Renal pelvis (tissue), 4 donors: ENCODE results near the gene BNIP3. TPM values are rescaled to one million over a fixed set of nuclear protein-coding genes. Genes with fewer than 3 reads are reported as not detected.
A peak's percentile ranks its signal among the peaks of the same experiment; 100 is the strongest.

Experiments used
- DNase-seq: peaks from one replicate; pipeline ENCODE4 v3.0.0-alpha.2; 2013
- polyA plus RNA-seq, 3 donors: library from polyadenylated mRNA; unstranded; fragments of 120-200 nt; gene quantifications; one replicate each; pipeline ENCODE4 v1.2.1, GENCODE V29; 2013; ENCODE audit not compliant: insufficient read length in 3 of 3

BNIP3 gene
- polyA plus RNA-seq, 3 donors = 81.7 to 92.5 (median 87.9) TPM

DNA sequence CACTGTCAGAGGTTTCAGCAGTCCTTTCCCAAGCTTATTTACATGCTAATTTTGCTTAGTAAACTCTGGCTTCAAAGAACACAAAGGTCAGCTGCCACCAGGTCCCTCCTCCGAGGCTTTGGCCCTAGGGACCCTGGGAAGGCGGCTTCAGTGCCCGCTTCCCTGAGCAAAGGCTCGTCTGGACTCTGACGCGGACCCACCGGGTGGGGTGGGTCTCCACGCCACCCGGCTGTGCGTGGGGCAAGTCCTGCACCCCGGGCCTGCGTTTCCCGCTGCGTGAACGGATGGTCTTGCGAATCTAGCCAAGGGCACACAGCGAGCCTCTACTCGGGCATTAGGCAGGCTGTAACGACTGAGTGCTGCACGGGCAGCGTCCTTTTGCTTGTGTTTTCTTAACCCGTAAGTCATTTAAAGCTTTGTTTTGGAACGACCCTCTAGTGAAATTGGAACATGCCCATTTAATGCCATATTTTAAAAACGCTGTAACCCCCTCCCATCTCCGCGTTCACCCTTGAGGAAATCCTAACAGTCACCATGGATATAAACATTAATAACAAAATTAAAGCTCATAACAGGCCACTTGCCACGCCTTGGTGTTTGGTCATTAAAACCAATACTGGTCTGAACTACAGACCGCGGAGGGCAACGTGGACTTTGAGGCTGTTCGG is 828 bp downstream of the BNIP3 start:
- DNase-seq = no peak

DNA sequence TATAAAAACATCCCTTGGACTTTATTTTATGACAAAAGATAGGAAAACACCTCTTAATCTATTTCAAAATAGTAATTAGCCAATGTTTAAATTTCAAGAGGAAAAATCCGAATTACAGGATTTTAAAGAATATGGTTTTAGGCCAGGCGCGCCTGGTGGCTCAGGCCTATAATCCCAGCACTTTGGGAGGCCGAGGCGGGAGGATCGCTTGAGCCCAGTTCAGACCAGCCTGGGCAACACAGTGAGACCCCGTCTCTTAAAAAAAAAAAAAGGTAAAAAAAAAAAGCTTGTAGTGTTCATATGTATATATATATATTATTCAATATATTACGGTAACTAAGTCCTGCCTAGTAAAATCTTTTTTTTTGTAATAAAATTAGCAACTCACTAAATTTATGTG is 1.4 kb downstream of the BNIP3 start:
- DNase-seq = no peak

DNA sequence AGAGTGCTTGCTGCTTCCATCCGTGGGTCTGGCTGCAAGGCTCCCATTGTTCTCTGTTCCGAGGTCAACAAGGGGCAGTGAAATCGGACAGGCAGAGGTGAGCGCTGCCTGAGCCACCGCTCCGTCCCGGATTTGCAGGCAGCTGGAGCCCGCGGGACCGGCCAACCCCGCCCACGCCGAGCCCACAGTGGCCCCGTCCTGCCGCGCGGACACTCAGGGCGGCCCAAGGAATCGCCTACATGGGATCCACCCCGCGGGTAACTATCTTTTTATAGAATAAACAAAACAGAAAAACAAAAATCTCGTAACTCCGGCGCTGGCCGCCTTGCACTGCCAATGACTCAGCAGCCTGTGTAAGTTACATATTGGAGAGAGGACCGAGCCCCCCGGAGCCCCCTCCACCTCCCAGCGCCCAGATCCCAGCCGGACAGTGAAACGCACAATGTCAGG is 1.9 kb downstream of the BNIP3 start:
- no peak for DNase-seq

DNA sequence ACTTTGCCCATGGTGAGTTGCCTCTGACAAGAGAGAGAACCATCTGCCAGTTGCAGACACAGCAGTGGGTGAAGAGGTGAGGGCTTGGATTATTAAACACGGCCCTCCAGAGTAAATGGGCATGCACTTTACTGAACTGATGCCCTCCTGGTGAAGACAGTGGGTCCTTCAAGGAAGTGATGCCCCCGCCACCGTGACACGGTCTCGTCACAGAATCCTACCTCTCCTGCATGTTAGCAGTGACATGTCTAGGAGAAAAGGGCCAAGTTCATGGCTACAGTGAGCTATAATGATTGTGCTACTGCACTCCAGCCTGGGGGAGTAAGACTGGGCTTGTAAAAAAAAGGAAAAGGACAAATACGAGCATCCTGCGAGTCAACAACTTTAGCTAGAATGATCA is 2.4 kb downstream of the BNIP3 start:
- no peak for DNase-seq

DNA sequence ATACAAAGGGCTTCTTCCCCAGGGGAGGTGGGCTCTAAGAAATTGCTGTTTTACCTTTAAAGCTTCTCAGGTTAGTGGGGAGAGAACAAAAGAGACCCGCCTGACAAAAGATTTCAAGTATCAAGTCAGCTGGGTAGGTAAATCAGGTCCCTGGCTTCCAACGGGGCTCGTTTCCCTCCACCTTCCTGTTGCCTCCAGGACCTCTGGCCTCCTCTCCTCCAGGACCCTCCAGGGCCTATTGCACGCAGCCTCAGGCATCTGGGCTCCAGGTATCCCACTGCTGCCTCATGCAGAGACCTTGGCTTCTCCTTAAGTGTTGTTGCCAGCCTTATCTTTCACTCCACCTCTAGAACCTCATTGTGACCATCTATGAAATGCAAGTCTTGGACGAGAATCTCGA is 2.9 kb downstream of the BNIP3 start:
- DNase-seq = no peak

DNA sequence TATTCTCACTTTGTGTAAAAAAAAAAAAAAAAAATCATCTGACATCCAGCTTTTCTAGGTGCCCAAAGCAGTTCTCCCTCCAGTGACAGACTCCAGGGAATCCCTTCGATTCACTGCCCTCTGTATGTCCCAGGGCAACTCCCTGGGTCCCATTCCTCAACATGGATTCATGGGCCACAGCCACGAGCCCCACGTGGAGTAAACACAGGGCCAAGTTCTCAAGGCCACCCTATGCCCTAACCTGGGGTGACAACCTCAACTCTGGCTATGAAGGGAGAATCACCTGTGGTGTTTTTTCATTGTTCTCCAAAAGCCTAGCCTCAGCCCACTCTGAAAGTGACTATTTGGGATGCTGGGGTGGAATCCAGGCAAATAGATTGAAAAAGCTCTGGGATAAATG is 3.4 kb downstream of the BNIP3 start:
- no peak for DNase-seq

DNA sequence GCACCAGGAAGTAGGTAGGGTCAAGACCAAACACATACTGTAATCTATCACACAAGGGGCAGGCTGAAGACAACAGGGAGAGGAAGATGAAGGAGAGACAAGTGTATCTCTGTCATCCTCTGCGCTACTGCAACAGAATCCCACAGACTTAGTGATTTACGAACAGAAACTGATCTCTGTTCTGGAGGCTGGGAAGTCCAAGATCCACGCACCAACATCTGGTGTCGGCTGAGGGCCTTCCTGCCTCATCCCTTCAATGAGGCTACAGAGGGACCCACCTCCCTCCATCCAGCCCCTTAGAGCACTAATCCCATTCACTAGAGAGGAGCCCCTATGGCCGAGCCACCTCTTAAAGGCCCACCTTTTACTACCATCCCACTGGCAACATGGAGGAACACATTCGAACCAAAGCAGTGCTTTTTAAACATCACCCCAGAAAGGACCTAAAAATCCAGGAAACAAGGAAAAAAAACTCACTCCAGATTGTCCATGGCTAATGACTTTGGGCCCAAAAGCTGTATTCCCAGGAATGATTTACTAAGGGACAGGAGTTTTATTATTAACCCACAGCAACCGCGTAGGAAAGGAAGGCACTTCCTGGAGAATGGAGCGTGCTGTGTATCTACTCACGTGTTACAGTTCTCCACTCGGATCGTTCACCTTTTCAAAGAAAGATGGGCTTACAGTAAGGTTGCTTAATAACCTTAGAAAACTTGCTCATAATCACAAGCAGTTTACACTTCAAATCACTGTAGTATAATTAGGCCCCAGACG is 4.2 kb downstream of the BNIP3 start:
- no peak for DNase-seq

DNA sequence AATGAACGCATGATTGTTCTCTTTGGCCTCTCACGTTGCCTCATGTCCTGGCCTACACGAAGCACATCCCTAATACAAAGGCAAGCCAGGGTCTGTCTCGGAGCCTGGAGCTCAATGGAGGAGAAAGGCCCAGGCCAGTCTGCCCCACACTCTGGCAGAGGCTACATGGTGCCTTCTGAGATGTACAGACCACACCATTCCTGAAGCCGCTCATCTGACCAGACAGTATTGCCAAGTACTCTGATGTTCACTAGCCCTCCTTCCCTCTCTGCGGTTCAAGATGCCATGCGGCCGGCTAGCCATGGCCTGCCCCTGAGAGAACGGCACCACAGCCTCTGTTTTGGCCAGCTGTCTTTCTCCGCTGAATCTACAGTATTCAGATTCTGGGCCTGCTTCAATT is 5.9 kb downstream of the BNIP3 start:
- no peak for DNase-seq

DNA sequence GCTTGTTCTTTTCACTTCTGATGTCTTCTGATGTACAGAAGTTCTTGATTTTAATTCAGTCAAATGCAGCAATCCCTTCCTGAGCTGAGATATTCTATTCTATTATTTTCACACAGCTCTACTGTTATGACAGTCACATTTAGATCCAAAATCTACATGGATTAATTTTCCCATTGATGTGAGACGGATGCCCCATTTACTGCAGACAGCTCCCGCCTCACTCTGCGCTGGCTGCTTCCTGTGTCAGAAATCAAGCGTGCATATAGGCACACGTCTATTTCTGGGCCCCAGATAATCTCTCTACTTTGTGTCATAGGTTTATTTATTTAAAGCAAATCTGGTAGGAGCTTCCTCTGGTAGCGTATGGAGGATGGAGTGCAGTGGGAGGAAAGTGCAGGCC is 6.7 kb downstream of the BNIP3 start:
- DNase-seq = no peak

DNA sequence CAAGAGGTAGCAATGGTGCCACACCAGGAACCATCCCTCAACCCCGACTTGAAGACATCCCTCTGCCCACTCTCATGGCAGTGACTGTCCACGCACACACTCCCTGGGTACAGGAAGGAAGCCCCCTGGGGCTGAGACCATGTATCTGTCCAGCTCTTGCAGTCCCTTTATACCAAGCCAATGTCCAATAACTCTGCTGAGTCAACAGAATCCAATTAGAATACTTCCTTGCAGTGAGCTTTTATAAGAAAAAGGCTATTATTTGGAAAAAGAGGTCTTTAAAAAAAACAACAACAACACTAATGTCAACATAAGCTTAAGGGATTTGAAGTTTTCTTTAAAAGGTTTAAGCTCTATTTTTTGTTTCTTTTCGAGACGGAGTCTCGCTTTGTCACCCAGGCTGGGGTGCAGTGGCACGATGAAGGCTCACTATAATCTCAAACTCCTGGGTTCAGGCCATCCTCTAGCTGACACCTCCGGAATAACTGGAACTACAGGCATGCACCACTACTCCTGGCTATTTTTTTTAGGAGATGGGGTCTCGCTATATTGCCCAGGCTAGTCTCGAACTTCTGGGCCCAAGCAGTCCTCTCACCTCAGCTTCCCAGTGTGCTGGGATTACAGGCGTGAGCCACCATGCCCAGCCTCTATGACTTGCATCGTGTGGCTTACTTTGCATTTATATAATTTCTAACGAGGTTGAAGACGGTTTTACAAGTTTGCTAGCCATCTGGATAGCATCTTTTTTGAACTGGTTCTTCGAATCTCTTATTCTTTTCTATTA is 7.5 kb downstream of the BNIP3 start:
- no peak for DNase-seq

DNA sequence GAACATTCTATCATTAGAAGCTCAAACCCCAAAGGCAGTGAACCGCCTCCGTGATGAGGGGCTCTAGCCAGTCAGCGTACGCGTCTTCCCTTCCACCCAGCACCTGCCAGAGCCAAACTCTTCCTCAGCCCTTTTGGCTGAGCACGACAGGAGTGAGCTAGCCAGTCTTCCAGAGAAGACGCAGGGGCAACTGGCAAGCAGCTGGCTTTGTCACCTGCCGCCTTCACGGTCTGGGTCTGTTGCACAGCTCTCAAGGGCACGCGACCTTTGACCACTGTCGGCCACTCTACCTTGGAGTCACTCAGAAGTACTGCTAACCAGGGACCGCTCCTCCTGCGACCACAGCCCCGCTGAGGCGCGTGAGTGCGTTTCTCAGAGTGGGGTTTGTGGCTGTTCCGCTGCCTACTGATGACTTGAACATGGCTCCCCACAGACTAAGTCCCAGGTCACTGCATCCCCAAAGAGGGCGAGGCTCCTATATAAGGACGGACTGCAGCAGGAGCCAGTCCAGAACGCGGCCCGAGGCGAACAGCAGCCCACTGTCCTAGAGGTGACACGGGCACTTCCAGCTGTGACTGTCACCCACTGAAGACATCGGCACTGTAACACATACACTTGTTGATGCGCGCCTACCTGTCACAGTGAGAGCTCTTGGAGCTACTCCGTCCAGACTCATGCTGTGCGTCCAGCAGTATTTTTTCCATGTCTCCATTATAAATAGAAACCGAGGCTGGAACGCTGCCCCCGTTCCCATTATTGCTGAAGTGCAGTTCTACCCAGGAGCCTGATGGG is 8.4 kb downstream of the BNIP3 start:
- no peak for DNase-seq

DNA sequence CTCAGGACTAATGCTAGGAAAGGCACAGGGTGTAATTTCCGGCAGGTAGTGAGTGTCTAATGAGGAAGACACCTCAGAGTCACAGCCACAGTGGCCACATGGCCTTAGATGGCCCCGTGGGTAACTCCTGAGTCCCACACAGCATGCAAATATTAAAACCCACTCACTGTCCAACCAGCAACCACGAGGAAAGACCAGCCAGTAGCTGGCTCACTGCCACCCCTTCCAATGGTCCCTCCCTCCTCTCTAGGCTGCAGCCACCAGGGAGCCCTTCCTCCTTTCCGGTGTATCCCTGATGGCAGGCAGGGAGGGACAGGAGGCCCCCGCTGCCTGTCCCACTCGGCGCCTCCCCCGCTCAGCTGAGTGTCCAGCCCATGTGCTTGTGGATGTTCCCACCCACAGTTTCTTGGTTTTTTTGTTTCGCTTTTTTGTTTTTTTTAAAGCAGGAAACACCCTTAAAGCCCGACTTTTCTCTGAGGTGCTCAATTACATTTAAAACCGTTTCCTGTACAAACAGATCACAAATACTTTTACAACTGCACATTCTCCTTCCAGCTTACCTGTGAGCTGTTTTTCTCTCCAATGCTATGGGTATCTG is 9.2 kb downstream of the BNIP3 start:
- peak; percentile 58 for DNase-seq

DNA sequence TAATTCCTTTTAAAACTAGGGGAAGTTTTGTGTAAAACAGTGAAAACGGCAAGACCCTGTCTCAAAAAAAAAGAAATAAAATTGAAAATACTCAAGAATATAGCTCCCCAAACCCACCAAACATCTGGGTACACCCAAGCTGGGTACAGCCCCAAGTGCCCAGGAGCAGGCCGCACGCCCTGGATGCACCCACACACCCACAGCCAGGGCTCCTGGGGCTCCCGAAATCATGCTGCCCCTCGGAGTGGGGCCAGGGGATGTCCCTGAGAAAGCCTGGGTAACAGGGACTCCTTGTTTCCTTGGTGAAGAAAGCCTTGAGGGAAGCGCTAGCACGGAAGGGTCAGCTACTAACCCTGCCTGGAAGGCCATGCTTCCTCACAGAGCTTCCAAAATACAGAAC is 10.1 kb downstream of the BNIP3 start:
- no peak for DNase-seq

DNA sequence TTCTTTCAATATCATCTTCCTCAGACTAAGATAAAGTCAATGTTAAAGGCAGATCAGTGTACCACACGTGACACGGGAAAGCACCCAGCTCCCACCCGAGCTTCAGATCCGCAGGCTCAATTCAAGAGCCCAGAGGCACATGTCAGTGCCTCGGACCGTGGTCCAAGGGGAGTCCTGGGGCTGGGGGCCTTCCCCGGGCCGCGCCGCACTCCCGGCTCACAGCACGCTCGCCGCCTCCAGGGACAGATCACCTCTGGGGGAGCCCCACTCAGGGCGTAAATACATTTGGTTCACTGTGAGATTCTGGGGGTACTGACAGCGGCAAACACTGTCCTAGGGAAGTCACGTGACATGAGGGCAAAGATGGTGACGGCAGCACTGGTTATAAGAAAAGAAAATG is 10.8 kb downstream of the BNIP3 start:
- DNase-seq = no peak

DNA sequence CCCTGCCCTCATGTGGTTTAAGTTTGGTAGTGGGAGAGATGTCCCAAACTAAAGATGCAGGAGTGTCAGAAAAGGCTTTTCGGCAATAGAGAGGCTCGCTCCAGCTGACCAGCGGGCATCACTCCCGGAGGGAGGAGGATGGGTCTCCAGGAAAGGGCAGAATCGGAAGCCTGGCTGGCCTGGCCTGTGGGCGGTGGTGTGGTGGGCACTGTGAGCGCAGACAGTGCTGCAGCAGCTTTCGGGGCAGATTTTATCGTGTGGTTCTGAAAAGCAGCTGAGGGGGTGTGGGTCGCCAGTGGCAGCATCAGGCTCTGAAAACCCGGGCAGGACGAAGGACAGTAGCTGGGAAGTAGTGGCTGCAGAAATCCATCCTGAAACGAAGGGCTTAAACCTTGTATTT is 12.8 kb downstream of the BNIP3 start:
- no peak for DNase-seq

DNA sequence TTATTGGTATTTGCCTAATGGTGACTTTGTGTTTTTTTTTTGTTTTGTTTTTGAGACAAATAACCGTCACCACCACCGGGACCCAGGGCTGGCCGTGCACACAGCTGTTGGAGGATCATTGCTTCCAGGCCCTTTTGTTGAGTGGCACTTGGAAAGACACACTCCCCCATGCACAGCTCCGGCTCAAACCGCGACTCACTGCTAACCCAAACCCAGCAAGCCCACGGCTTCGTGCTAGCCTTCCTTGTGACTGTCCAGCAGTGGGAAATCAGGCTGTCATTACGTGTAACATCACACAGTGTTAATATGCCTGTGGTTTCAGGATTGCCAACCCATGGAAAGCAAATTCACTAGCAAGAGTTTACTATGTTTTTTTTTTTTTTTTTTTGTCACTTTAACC is 17.4 kb downstream of the BNIP3 start:
- DNase-seq = no peak

DNA sequence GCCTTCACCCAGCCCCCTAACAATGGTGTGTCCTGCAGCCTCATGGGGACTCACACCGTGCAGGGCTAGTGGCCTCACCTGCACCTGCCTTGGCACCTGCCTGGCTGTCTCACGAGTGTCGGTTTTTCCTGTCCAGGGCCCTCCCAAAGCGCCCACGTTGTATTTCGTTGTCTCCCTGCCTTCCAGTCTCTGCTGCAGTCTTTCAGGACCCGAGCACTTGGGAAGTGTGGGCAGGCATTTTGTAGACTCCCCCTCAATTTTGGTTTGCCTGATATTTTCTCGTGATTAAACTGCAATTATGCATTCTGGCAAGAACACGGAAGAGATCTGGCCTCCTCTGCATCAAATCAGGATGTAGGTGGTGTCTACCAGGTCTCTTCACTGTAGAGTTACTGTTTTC is 17.9 kb downstream of the BNIP3 start:
- DNase-seq = no peak

DNA sequence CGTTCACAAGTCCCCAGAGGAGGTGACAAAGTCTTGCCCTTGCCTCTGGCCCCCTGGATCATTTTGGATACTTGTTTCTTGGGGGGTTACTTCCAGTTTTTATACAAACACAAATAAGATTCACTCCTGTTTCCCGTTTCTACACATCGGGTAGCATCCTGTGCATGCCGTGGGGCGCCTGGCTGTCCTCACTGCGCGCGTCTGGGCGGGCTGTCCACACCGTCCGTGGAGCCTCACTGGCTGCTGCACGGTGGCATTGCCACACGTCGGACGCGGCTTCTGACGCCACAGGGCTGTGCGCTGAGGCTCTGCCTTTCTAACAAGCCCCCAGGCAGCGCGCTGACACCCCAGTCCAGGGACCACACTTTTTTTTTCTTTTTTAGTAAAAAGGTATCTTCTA is 18.4 kb downstream of the BNIP3 start:
- DNase-seq = no peak

DNA sequence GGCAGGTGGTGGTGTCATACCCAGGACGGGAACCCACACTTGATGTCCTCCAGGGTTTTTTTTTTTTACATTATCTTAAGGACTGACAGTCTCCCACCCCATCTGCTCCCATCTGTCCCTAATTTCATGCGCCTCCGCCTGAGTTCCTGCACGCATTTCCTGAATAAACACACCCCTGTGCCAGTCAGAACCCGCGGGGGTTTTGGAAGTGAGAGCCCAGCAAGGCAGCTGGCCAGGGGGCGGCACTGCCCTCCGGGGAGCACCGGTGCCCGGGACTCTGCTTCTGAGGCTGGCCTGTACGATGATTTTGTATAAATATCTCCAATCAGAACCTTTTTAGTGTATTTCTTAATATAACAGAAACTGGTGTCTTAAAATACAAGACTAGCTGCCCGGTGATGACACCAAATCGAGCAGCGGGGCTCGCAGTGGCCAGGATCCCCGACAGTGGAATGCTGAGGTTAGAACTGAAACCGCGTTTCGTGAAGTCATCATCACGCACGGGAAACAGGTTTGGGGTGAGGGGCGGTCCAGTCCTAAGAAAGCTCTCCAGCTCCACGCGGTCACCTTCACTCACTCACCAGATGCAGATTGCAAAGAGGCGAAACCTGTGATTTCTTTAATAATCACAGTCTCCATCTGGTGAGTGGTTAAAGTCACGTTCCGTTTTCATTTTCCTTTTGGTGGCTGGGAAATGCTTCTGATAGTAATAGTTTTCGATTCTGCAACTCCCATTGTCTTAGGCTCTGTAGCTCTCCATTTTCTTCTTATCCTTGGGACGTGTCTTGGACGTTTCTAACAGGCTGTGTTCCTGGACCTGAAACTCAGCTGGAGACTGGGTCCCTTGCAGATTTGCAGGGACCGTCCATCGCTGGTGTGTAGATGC is 19.7 kb downstream of the BNIP3 start:
- no peak for DNase-seq

DNA sequence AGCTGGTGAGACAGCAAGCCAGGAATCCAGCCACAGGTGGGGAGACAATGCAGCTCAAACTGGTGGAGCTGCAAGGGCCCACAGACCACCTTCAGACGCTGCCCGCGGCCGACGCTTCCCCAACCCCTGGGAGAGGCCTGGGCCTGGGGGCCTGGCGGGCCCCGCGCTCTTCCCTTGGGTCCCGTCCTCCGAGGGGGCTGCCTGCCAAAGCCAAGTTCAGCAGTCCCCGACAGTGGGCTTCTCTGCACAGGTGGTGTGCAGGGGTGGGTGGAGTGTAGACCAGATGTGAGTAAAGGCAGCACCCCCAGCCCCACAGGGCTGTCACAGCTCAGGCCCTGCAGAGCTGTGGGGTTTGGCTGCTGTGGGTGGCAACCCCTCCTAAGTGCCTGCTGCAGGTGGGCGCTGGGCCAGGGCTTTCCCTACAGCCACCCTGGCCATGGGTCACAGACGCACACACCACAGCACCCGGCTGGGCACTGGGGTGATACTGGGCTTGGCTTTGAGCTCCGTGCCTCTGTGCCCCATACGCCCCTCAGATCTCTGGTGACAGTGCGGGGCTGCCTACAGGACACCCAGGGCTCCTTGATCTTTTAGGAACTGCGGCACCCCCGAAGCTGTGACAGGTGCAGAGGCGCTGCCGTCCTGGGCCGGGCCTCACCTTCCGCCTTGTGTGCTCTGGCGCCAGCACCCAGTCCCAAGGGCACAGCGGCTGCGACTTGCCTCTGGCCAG is 20.5 kb downstream of the BNIP3 start:
- DNase-seq = no peak
